ENCODE measurements around the gene DNAH17.

DNA sequence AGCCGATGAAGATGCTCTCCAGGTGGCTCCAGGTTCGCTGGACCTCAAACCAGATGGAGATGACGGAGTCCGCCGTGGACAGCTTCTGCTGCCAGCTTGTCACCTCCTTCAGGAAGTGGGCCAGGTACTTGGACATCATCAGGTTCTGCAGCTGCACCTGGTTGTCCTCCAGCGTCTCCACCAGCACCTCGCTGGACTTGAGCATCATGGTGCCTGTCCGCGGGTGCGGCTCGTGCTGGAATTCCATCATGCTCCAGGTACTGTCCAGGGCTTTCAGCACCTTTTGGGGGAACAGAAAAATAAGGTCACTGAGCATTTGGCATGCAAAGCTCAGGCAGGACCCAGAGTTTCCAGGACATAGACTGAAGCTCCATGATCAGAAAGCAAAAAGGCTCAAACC is 69.7 kb downstream of the DNAH17 start:
- TF ChIP-seq CTCF (IDR thresholded peaks at IDR 0.05) (no peak), EP300 (IDR thresholded peaks at IDR 0.05) (no peak), POLR2A (IDR thresholded peaks at IDR 0.05) (no peak)
